ENCODE results near the gene PLA2G4E. TPM values are rescaled to one million over a fixed set of nuclear protein-coding genes. Genes with fewer than 3 reads are reported as not detected.

Gene PLA2G4E
- total and polyA plus RNA-seq, 2 of the 13 experiments (the other 11 are each of a cell fraction or from before 2014, with no cell fraction given), result not detected

DNA sequence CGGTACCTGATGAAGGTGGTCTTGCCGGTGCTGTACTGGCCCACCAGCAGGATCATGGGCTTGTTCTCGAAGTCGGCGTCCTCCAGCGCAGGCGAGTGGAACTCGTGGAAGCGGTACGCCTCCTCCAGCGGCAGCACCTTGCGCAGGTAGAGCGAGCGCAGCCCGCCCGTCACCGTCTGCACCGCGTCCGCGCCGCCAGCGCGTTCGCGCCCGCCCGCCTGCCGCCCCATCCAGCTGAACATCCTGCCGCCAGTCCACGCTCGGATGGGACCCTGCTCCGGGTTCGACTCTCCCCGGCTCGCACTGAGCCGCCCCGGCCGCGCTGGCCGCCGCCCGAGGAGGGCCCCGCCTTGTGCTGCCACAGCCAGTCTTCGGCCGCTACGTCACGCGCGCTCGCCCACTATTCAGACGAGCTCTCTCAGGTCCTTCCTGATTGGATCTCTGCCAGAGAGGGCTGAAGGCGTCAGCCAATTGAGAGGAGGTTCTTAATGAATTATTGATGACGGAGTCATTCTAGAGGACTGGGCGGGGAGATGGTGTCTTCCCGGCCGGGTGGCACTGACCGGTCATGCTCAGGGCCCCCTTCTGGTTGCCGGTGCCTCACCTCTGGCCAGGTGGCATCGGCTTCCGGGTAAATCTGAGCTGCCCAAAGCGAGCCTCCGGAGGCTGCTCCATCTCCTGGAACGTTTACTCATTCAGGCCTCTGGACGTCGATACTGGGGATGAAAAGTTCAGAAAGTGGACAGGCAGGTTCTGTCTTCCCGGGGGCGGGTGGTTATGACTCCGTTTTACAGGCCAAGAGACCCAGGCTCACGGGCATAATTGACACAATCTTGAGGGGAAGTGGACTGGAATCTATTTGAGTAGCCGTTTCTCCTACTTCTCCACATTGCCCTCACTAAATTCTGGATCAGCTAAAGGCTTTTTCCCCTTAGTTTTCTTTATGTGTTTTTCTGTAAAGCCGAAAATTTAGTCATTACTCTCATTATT is 48.3 kb downstream of the PLA2G4E start, which contains the start of gene EHD4 (continued):
- TF ChIP-seq, protein P1, sequence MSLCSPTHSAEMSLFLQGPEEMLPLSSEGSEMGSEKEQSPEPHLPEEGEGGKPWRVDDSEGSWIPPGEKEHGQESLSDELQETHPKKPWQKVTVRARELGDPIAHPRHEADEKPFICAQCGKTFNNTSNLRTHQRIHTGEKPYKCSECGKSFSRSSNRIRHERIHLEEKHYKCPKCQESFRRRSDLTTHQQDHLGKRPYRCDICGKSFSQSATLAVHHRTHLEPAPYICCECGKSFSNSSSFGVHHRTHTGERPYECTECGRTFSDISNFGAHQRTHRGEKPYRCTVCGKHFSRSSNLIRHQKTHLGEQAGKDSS (CRISPR knock-in tag; IDR thresholded peaks at IDR 0.05; ENCODE audit: borderline replicate concordance, low read depth), result no peak
- TF ChIP-seq MEIS1 (CRISPR knock-in tag; IDR thresholded peaks at IDR 0.05; ENCODE audit: borderline replicate concordance) (peak; percentile 66), ZNF24 (IDR thresholded peaks at IDR 0.05) (no peak), NR3C1 (CRISPR knock-in tag; IDR thresholded peaks at IDR 0.05) (no peak), ZNF232 (CRISPR knock-in tag; IDR thresholded peaks at IDR 0.05; ENCODE audit: borderline replicate concordance) (0 out of 2 replicates have a peak, but pooled peaks have one; percentile 36), ZNF790 (CRISPR knock-in tag; IDR thresholded peaks at IDR 0.05; ENCODE audit: borderline replicate concordance) (peak; percentile 75; the same call in 1 of the 2 replicates), MEIS2 (CRISPR knock-in tag; IDR thresholded peaks at IDR 0.05) (no peak), ISL2 (CRISPR knock-in tag; IDR thresholded peaks at IDR 0.05) (no peak), ATF7-NPFF (CRISPR knock-in tag; IDR thresholded peaks at IDR 0.05; ENCODE audit: low read depth) (no peak), ZNF883 (CRISPR knock-in tag; IDR thresholded peaks at IDR 0.05; ENCODE audit: not compliant biosample characterization) (no peak), ZNF354B (CRISPR knock-in tag; IDR thresholded peaks at IDR 0.05) (no peak), BHLHE40 (IDR thresholded peaks at IDR 0.05; ENCODE audit: low read length) (no peak), ATF1 (CRISPR knock-in tag; IDR thresholded peaks at IDR 0.05) (peak; percentile 91), MIER3 (CRISPR knock-in tag; IDR thresholded peaks at IDR 0.05; ENCODE audit: borderline replicate concordance) (0 out of 2 replicates have a peak, but pooled peaks have one; percentile 4), ZNF564 (CRISPR knock-in tag; IDR thresholded peaks at IDR 0.05) (no peak), ZNF335 (CRISPR knock-in tag; IDR thresholded peaks at IDR 0.05) (no peak)
- TF ChIP-seq, protein P2, sequence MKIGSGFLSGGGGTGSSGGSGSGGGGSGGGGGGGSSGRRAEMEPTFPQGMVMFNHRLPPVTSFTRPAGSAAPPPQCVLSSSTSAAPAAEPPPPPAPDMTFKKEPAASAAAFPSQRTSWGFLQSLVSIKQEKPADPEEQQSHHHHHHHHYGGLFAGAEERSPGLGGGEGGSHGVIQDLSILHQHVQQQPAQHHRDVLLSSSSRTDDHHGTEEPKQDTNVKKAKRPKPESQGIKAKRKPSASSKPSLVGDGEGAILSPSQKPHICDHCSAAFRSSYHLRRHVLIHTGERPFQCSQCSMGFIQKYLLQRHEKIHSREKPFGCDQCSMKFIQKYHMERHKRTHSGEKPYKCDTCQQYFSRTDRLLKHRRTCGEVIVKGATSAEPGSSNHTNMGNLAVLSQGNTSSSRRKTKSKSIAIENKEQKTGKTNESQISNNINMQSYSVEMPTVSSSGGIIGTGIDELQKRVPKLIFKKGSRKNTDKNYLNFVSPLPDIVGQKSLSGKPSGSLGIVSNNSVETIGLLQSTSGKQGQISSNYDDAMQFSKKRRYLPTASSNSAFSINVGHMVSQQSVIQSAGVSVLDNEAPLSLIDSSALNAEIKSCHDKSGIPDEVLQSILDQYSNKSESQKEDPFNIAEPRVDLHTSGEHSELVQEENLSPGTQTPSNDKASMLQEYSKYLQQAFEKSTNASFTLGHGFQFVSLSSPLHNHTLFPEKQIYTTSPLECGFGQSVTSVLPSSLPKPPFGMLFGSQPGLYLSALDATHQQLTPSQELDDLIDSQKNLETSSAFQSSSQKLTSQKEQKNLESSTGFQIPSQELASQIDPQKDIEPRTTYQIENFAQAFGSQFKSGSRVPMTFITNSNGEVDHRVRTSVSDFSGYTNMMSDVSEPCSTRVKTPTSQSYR (CRISPR knock-in tag; IDR thresholded peaks at IDR 0.05; ENCODE audit: borderline replicate concordance), result no peak
- TF ChIP-seq, protein P3, sequence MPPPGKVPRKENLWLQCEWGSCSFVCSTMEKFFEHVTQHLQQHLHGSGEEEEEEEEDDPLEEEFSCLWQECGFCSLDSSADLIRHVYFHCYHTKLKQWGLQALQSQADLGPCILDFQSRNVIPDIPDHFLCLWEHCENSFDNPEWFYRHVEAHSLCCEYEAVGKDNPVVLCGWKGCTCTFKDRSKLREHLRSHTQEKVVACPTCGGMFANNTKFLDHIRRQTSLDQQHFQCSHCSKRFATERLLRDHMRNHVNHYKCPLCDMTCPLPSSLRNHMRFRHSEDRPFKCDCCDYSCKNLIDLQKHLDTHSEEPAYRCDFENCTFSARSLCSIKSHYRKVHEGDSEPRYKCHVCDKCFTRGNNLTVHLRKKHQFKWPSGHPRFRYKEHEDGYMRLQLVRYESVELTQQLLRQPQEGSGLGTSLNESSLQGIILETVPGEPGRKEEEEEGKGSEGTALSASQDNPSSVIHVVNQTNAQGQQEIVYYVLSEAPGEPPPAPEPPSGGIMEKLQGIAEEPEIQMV (CRISPR knock-in tag; IDR thresholded peaks at IDR 0.05; ENCODE audit: low read depth), result no peak; the same call in 1 of the 2 replicates
- TF ChIP-seq, protein P4, sequence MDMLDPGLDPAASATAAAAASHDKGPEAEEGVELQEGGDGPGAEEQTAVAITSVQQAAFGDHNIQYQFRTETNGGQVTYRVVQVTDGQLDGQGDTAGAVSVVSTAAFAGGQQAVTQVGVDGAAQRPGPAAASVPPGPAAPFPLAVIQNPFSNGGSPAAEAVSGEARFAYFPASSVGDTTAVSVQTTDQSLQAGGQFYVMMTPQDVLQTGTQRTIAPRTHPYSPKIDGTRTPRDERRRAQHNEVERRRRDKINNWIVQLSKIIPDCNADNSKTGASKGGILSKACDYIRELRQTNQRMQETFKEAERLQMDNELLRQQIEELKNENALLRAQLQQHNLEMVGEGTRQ (IDR thresholded peaks at IDR 0.05; ENCODE audit: low read depth, low read length), result no peak
- TF ChIP-seq, protein P4 (CRISPR knock-in tag; IDR thresholded peaks at IDR 0.05; ENCODE audit: borderline replicate concordance), result no peak
- TF ChIP-seq, protein P5, sequence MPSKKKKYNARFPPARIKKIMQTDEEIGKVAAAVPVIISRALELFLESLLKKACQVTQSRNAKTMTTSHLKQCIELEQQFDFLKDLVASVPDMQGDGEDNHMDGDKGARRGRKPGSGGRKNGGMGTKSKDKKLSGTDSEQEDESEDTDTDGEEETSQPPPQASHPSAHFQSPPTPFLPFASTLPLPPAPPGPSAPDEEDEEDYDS (CRISPR knock-in tag; IDR thresholded peaks at IDR 0.05), result peak; percentile 84

All from HepG2 (cell line).